ENCODE results near the gene SYT1.

DNA sequence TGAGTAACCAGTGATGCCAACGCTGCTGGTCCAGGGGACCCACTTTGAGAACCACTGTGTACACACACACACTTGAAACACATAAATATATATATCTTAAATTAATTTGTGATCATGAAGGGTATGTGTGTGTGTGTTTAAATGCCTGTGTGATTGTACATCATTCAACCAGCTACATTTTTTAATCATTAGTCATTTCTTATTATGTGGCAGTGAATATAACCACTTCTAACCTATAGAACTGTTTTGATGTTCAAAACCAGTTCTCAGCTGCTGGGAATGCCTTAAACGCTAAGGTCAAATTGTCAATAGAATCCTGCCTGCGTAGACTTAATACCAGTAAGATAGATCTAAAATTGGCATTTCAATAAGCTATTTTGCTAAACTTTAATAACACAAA is 330.0 kb downstream of the SYT1 start:
- TF ChIP-seq SIN3A (conservative IDR thresholded peaks at IDR 0.05 in 1 of 2, IDR thresholded peaks at IDR 0.05 in 1 of 2; ENCODE audit: low read depth in 1 of 2, low read length in 2 of 2) = no peak
- TF ChIP-seq TAF1 (IDR thresholded peaks at IDR 0.05; ENCODE audit: low read depth, low read length) = no peak
- no peak for TF ChIP-seq POLR2A (IDR thresholded peaks at IDR 0.05; ENCODE audit: control extremely low read depth in 1 of 2, low read depth in 2 of 2, low read length in 2 of 2)
- TF ChIP-seq FOSL1 (IDR thresholded peaks at IDR 0.05; ENCODE audit: insufficient read depth, low read depth, low read length) = no peak
- TF ChIP-seq, protein P1, sequence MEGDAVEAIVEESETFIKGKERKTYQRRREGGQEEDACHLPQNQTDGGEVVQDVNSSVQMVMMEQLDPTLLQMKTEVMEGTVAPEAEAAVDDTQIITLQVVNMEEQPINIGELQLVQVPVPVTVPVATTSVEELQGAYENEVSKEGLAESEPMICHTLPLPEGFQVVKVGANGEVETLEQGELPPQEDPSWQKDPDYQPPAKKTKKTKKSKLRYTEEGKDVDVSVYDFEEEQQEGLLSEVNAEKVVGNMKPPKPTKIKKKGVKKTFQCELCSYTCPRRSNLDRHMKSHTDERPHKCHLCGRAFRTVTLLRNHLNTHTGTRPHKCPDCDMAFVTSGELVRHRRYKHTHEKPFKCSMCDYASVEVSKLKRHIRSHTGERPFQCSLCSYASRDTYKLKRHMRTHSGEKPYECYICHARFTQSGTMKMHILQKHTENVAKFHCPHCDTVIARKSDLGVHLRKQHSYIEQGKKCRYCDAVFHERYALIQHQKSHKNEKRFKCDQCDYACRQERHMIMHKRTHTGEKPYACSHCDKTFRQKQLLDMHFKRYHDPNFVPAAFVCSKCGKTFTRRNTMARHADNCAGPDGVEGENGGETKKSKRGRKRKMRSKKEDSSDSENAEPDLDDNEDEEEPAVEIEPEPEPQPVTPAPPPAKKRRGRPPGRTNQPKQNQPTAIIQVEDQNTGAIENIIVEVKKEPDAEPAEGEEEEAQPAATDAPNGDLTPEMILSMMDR (IDR thresholded peaks at IDR 0.05; ENCODE audit: control extremely low read depth in 1 of 3, insufficient read depth in 1 of 3, low read depth in 1 of 3, low read length in 3 of 3) = no peak
- TF ChIP-seq RFX5 (IDR thresholded peaks at IDR 0.05; ENCODE audit: borderline replicate concordance, low read depth, low read length) = no peak
- TF ChIP-seq EP300 (IDR thresholded peaks at IDR 0.05; ENCODE audit: borderline replicate concordance in 1 of 2, low read depth in 2 of 2, low read length in 2 of 2) = no peak

Measured in H1 (cell line).